Skeletal muscle satellite cell (primary cell): Measurements from ENCODE around the gene SBSN.

Source experiments
- H3K27me3 ChIP-seq: 2 replicates; pipeline ENCODE4 v1.7.0; 2013; ENCODE audit warnings: low read length; ENCODE audit not compliant: control insufficient read depth, insufficient read depth
- H3K36me3 ChIP-seq: 2 replicates; pipeline ENCODE4 v1.7.0; 2013; ENCODE audit warnings: mild to moderate bottlenecking, control low read depth, low read length; ENCODE audit not compliant: insufficient read depth
- H3K4me1 ChIP-seq: 2 replicates; pipeline ENCODE4 v1.7.0; 2013; ENCODE audit warnings: low read length; ENCODE audit not compliant: control insufficient read depth, insufficient read depth
- H3K4me2 ChIP-seq: 2 replicates; pipeline ENCODE4 v1.7.0; 2013; ENCODE audit warnings: mild to moderate bottlenecking, low read length
- H3K4me3 ChIP-seq: 2 replicates; pipeline ENCODE4 v1.7.0; 2013; ENCODE audit warnings: low read length
- H3K9ac ChIP-seq: 2 replicates; pipeline ENCODE4 v1.7.0; 2013; ENCODE audit warnings: mild to moderate bottlenecking, low read depth, low read length, moderate library complexity
- H3K9me3 ChIP-seq: replicated peaks from 2 replicates; pipeline ENCODE4 v1.7.0; 2013; ENCODE audit warnings: mild to moderate bottlenecking, control low read depth, low read length

Gene SBSN

DNA sequence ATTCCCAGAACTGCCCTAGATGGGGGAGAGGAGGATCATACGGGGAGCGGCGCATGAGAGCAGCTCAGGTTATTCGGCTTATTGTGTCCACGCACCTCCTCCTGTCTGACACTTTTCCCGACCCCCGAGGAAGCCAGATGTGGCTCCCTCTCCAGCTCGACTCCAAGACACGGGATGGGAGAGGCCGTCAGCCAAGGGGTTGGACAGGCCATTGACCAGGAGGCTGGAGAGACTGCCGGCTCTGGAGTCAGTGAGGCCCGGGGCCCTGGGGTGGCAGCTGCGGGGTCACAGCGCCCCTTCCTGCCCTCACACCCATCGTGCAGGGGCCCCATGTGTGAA lies 17.5 kb downstream of the SBSN start:
- Histone ChIP-seq H3K36me3 (no peaks in the 10 kb centered on the region), H3K9ac (no peak overlapping the region), H3K4me3 (peak overlapping the region; percentile 60), H3K4me2 (peak overlapping the region; percentile 83), H3K27me3 (peaks cover 78% of the 10 kb centered on the region), H3K9me3 (no peaks in the 10 kb centered on the region), H3K4me1 (peaks cover 28% of the 10 kb centered on the region)

DNA sequence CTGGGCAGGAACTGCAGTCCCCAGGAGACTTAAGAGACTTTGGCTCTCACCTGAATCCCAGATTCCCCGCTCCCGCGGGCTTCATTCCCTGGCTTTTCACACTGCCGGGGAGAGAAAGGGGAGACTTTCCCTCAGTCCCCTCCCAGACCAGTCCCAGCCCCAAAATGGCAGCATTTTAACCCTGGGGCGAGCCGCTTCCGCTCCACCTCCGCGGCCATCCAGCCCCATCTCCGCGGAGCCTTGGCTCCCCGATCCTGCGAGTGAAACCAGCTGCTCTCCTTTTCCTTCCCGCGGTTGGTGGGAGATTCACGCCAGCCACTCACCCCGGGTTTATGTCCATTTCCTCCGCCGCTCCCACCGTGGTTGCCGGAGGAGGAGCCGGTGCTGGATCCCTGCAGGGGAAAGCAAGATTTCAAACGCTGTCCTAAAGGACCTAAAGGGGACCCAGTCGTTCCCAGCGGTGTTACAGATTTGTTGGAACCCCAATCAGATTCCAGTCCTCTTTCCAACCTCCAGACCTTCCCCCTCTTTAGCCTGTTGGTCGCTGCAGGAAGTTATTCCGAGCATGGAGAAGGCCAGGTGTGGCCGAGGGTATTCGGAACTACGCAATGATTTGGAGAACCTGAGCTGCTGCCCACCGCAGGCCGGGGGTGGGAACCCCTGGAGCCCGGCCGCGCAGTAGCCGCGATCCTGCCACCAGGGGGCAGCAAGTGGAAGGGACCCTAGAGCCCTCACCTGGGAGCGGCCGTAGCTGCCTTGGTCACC lies 18.1 kb downstream of the SBSN start:
- Histone ChIP-seq H3K4me3 (peak overlapping the region; percentile 60), H3K9me3 (no peaks in the 10 kb centered on the region), H3K9ac (peak overlapping the region; percentile 20), H3K4me1 (peaks cover 28% of the 10 kb centered on the region), H3K4me2 (peak overlapping the region; percentile 83), H3K27me3 (peaks cover 83% of the 10 kb centered on the region), H3K36me3 (no peaks in the 10 kb centered on the region)

DNA sequence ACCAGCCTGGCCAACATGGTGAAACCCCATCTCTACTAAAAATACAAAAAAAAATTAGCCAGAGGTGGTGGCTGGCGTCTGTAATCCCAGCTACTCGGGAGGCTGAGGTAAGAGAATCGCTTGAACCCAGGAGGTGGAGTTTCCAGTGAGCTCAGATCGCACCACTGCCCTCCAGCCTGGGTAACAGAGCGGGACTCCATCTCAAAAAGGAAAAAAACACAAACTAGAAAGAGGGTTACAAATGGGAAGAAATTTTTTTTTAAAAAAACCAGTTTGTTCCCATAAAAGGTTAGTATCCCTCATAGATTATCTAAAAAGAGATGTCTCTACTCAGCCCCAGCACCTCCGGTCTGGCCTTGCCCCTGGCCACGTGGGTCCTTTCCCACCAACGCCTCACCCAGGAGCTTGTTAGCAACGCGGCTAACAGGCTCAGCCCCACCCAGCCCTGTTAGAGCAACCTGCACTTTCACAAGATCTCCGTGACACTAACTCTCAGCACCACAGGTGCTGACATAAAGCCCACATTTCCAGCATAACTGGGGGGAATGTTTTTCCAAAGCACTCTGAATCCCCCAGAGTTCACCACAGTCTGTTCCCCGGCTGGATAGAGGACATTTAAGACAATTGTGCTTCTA lies 19.0 kb downstream of the SBSN start:
- no peak overlapping the region for H3K4me3 ChIP-seq

DNA sequence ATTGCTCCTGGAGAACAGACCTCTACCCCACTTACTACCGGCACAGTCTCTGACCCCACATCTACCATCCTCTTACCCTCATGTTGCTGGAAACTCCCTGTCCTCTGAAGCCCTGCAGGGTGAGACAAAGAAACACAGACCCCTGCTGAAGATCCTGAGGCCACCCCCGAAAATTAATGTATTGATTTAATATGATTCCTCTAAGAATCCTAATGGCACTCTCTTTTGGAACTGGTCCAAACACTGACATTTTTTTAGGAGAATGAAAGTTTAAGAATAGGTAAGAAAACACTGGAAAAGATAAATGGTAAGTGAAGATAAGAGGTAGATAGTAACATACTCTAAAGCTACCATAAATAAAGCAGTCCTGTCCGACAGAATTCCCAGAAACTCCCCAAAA lies 20.0 kb downstream of the SBSN start:
- H3K4me3 ChIP-seq: no peak overlapping the region

More for the DNA sequence above, 19.0 kb downstream of the SBSN start:
- peaks cover 23% of the 10 kb centered on the region for H3K4me1 ChIP-seq
- H3K9me3 ChIP-seq: no peaks in the 10 kb centered on the region
- H3K4me2 ChIP-seq: no peak overlapping the region
- H3K27me3 ChIP-seq: peaks cover 81% of the 10 kb centered on the region
- H3K9ac ChIP-seq: no peak overlapping the region
- no peaks in the 10 kb centered on the region for H3K36me3 ChIP-seq

DNA sequence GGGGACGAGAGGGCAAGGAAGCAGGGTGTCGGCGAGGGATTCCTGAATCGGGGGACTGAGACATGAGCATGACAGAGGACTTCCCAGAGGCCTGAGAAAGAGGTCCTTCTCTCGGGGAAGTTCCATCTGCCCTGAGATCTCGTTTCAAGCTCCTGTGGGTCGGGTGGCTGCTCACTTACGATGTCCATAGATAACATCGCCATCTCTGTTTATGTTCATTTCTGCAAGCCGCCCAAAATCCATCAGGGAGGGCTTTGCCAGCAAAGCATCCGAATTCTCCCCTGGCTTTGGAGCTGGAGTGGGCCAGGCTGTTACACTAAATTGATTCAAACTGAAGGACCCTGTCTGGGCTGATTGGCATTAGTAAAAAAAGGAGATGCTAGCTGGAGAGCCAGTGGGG lies 20.6 kb downstream of the SBSN start:
- peaks cover 83% of the 10 kb centered on the region for H3K27me3 ChIP-seq
- no peak overlapping the region for H3K4me2 ChIP-seq

More for the DNA sequence above, 20.0 kb downstream of the SBSN start:
- no peak overlapping the region for H3K9ac ChIP-seq
- H3K36me3 ChIP-seq: no peaks in the 10 kb centered on the region
- peaks cover 13% of the 10 kb centered on the region for H3K4me1 ChIP-seq
- H3K4me2 ChIP-seq: no peak overlapping the region
- peaks cover 83% of the 10 kb centered on the region for H3K27me3 ChIP-seq
- H3K9me3 ChIP-seq: no peaks in the 10 kb centered on the region

DNA sequence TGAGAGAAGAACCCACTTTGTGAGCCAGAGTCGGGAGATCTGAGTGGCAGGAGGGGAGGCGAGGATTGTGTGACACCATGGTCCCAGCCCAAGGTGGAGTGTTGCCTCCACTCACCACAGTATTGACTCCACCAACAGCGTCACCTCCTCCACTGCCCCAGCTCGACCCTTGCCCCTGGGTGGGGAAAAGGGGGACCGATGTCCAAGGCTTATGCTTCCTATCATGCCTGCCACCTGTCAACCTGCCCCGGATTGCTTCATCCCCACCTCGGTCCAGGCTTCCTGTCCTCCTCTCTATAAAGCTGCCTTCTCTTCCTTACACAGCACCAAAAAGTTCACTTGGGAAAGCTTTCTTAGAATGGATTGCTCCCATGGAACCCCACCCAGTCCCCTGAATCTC lies 22.1 kb downstream of the SBSN start:
- Histone ChIP-seq H3K4me1 (peaks cover 11% of the 10 kb centered on the region), H3K9ac (no peak overlapping the region), H3K36me3 (no peaks in the 10 kb centered on the region), H3K9me3 (no peaks in the 10 kb centered on the region), H3K27me3 (peaks cover 79% of the 10 kb centered on the region), H3K4me3 (no peak overlapping the region), H3K4me2 (no peak overlapping the region)

More for the DNA sequence above, 20.6 kb downstream of the SBSN start:
- Histone ChIP-seq H3K9me3 (no peaks in the 10 kb centered on the region), H3K4me1 (peaks cover 11% of the 10 kb centered on the region), H3K36me3 (no peaks in the 10 kb centered on the region), H3K9ac (no peak overlapping the region), H3K4me3 (no peak overlapping the region)

DNA sequence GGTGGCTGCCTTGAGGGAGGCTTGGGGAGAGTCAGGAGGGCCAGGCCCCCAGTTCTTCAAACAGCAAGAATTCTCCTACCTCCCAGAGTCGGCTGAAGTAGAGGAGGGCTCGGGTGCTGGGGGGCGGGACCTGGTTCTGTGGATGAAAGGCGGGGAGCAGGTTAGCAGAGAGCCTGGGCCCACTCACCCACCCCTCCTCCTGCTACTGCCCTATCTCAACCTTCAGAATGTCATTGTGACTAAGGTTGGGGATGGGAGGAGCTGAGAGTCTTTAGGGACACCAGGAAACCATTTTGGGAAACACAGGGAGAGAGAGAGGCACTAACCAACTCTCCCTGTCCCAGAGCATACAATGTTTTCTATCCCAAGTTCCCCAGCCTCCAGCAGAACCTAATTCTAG lies 25.4 kb downstream of the SBSN start:
- Histone ChIP-seq H3K4me1 (no peaks in the 10 kb centered on the region), H3K9ac (no peak overlapping the region), H3K4me2 (no peak overlapping the region), H3K36me3 (no peaks in the 10 kb centered on the region), H3K9me3 (no peaks in the 10 kb centered on the region), H3K4me3 (no peak overlapping the region), H3K27me3 (peaks cover 70% of the 10 kb centered on the region)

DNA sequence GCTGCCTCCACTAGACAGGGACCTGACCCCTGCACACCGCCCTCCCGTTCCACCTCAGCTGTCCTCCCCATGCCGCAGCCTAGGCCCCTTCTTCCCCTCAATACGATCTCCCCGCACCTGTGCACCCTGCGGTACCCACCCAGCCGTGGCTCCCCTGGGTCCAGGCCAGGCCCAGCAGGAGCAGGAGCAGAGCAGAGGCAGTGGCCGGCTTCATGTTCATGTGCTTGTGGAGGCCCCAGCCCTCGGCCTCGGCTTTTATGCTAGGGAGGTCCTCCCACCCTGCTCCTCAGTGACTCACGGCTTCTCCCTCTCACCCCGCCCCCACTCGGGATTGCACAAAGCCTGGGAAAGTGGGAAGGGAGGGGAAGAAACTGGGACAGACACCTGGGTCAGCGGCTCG lies 26.4 kb downstream of the SBSN start:
- Histone ChIP-seq H3K4me1 (no peaks in the 10 kb centered on the region), H3K36me3 (no peaks in the 10 kb centered on the region), H3K9ac (no peak overlapping the region), H3K9me3 (no peaks in the 10 kb centered on the region), H3K4me3 (no peak overlapping the region), H3K4me2 (no peak overlapping the region), H3K27me3 (peaks cover 67% of the 10 kb centered on the region)

DNA sequence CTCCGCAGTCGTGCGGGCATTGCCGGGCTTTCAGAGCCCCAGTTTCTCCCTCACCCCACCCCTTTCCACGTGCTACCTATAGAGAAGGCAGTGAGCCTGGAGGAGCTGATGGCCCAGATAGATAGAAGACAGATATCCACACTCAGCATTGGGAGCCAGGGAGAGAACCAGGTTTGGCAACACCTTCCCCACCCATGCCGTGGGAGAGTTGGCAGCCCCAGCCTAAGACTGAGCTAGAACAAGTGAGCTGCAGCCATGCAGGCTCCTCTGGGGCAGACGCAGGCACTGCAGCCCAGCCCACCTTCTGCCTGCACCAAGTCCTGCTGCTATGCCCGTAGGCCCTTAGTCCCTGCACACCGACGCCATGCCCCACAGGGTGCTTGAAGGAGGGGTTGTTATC lies 27.5 kb downstream of the SBSN start:
- Histone ChIP-seq H3K36me3 (no peaks in the 10 kb centered on the region), H3K4me3 (no peak overlapping the region)

DNA sequence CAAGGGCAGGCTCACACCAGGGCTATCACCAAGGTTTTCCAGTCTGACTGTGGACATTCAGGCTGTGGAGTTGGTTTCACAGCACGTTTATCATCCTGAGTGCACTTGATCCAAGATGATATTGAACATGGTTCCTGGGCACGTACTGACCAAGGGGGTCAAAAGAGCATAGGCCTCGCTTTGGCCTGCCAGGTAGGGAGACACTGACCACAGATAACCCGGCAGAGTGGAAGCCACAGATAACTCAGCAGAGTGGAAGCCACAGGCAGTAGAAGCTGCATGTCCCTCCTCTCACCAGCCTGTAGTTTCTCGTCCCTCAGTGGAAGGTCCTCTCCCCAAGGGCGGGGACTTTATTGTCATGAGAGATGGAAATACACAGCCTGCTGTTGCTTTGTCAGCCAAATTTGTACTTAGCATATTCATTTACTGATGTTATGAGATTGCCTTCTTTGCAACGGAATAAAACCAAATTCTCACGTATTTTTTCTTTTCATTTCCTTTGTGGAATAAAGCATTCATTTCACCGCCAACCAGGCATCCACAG lies 29.1 kb downstream of the SBSN start:
- Histone ChIP-seq H3K4me3 (no peak overlapping the region), H3K9ac (no peak overlapping the region), H3K4me2 (no peak overlapping the region), H3K36me3 (no peaks in the 10 kb centered on the region), H3K27me3 (peaks cover 50% of the 10 kb centered on the region), H3K9me3 (no peaks in the 10 kb centered on the region), H3K4me1 (no peaks in the 10 kb centered on the region)

More for the DNA sequence above, 27.5 kb downstream of the SBSN start:
- Histone ChIP-seq H3K9me3 (no peaks in the 10 kb centered on the region), H3K4me2 (no peak overlapping the region), H3K9ac (no peak overlapping the region), H3K27me3 (peaks cover 58% of the 10 kb centered on the region), H3K4me1 (no peaks in the 10 kb centered on the region)

DNA sequence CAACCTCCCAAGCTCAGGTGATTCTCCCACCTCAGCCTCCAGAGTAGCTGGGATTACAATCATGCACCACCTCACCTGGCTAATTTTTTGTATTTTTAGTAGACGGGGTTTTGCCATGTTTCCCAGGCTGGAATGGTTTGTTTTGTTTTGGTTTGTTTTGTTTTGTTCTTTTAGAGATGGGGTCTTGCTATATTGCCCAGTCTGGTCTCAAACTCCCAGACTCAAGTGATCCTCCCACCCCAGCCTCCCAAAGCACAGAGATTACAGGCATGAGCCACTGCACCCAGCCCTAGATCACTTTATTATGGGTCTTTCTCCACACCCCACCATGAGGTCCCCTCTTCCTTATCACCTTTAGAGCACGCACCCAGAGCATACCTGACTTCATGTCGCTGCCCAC lies 29.9 kb downstream of the SBSN start:
- H3K4me1 ChIP-seq: no peaks in the 10 kb centered on the region
- no peak overlapping the region for H3K9ac ChIP-seq
- H3K36me3 ChIP-seq: no peaks in the 10 kb centered on the region

DNA sequence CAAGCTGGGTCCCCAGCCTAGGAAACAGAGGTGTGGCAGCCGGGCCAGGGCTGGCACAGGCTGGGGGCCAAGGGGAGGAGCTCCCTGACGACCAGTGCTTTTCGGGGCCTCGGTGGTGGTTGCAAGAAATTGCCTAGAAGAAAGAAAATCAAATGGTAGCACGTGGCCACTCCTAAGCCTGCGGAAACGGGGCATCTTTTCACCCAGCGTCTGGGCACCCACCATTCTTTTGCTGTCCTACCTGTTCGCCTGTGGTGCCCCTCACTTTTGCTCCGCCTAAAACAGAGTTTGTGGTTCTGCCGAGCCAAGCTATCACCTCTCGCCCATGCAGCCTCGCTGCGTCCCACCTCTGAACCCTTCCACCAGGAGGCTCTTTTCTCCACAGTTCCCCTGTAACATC lies 30.7 kb downstream of the SBSN start:
- H3K9ac ChIP-seq: no peak overlapping the region

More for the DNA sequence above, 29.9 kb downstream of the SBSN start:
- peaks cover 50% of the 10 kb centered on the region for H3K27me3 ChIP-seq
- no peaks in the 10 kb centered on the region for H3K9me3 ChIP-seq
- no peak overlapping the region for H3K4me2 ChIP-seq
- no peak overlapping the region for H3K4me3 ChIP-seq

More for the DNA sequence above, 30.7 kb downstream of the SBSN start:
- Histone ChIP-seq H3K9me3 (no peaks in the 10 kb centered on the region), H3K27me3 (peaks cover 52% of the 10 kb centered on the region), H3K4me2 (no peak overlapping the region), H3K4me3 (no peak overlapping the region), H3K4me1 (no peaks in the 10 kb centered on the region), H3K36me3 (no peaks in the 10 kb centered on the region)
